Measurements from ENCODE around the gene ZFYVE19.

DNA sequence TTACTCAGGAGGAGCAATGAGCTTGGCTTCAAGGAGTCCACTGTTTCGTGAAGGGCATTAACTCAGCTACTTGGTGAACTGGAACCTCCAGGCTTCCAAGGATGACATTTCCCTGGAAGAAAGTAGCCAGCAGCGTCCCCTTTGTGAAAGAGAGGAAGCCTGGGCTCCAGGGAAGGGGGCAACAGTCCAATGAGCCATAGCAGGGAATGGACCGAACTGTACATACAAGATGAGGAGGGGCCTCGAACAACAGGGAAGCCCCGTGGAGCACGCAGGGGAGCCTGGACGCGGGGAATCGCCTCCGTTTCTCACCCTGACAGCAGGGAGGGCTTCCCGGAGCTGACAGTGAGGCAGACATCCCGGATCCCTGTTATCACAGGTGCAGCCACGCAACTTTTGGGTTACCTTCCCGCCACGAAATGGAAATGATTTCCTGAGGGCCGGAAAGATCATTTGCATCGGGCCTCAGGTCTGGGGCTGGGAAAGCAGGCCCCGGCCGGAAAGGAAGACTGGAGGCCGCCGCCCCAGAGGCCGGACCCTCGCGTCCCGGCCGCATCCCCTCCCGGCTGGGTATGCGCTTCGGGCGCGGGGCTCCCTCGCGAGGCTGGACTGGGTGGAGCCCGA is 36.5 kb downstream of the ZFYVE19 start:
- TF ChIP-seq, protein P1, sequence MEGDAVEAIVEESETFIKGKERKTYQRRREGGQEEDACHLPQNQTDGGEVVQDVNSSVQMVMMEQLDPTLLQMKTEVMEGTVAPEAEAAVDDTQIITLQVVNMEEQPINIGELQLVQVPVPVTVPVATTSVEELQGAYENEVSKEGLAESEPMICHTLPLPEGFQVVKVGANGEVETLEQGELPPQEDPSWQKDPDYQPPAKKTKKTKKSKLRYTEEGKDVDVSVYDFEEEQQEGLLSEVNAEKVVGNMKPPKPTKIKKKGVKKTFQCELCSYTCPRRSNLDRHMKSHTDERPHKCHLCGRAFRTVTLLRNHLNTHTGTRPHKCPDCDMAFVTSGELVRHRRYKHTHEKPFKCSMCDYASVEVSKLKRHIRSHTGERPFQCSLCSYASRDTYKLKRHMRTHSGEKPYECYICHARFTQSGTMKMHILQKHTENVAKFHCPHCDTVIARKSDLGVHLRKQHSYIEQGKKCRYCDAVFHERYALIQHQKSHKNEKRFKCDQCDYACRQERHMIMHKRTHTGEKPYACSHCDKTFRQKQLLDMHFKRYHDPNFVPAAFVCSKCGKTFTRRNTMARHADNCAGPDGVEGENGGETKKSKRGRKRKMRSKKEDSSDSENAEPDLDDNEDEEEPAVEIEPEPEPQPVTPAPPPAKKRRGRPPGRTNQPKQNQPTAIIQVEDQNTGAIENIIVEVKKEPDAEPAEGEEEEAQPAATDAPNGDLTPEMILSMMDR (IDR thresholded peaks at IDR 0.05) = no peak
- no peak for TF ChIP-seq POLR2A (IDR thresholded peaks at IDR 0.05)
